Activated CD8-positive, alpha-beta memory T cell treated with anti-CD3 and anti-CD28 coated beads for 48 hours (primary cell): ENCODE results near the gene RBMS2.
"Not testable (repeated sequence)": the region's sequence is repeated elsewhere in the genome, so short reads cannot be mapped to it uniquely, and the experiment has no call there.

Experiments used
- DNase-seq, 3 experiments: peaks; one replicate each; pipeline ENCODE4 v3.0.0-alpha.2; 2020; ENCODE audit warnings: low read depth in 2 of 3, low spot score in 2 of 3

Gene RBMS2

DNA sequence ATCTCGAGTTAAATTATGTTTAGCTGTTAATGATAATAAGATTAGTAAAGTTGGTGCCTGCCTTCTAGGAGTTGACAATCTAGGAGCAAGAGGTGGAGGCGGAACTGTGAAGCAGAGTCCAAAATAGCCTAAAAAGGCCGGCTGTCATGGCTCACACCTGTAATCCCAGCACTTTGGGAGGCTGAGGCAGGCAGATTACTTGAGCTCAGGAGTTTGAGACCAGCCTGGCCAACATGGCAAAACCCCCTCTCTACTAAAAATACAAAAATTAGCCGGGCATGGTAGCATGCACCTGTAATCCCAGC lies 7.7 kb upstream of the RBMS2 start:
- not testable (repeated sequence) for DNase-seq

DNA sequence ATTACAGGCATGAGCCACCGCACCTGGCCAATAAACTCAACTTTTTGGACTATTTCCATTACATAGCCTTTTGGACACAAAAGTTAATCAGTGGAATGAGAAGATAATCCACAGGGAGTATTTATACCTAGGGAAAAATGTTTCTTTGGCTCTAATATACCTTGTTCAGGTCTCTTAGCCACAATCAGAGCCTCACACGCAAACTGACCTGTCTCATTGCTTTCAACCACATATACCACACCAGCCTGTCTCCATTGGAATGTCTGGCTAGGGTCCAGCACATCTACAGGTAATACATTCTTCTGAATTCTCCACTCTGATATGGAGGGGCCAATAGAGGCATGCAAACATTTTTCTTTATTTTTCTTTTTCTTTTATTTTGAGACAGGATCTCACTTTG lies 3.8 kb upstream of the RBMS2 start:
- no peak for DNase-seq

DNA sequence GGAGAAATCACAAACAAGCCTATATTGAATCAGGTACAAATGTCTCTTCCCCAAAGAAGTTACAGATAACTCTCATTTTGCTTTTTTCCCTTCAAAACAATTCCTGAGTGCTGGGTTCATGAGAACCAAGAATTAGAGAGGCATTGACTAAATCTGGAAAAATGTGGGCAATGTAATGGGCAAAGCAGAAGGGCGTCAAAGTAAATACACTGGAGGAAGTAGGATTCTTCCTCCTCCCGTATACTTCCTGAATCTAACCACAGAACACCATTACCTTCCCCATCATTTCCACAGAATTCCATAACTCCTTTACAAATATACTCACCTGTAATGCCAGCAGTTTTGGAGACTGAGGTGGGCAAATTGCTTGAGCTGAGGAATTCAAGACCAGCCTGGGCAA lies 3.0 kb upstream of the RBMS2 start:
- DNase-seq = no peak

DNA sequence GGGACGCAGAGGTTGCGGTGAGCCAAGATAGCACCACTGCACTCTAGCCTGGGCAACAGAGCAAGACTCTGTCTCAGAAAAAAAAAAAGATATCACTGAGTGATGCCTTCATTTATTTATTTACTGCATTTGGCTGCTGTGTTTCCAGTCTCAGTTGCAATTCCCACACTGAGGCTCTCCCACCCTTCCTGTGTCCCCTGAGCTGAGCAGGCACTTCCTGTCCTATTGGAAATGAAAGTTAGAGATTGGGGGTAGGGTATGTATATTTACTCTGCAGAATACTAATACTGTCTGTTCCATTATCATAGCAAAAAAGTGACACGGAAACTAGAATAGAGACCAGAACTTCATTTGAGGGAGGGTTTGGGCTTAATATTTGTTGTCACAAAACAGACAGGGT lies 1.6 kb upstream of the RBMS2 start:
- DNase-seq = no peak

DNA sequence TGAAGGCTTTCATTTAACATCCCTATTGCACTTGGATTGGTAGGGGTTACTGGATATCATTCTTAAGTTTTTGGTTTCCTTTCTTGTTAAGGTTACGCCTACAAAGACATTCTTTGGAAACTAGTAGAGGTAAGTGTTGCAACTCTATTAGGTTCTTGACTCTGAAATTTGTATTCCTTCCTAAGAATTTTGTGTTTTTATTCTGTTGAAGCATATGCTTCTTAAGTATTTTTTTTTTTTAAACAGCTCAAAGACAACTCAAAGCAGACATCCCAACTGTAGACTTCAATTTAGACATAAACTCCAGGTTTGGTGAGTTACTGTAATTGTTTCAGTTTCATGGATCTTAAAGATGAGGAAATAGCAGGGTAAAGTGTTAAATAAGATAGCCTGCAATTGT lies 1.1 kb upstream of the RBMS2 start:
- DNase-seq = no peak

DNA sequence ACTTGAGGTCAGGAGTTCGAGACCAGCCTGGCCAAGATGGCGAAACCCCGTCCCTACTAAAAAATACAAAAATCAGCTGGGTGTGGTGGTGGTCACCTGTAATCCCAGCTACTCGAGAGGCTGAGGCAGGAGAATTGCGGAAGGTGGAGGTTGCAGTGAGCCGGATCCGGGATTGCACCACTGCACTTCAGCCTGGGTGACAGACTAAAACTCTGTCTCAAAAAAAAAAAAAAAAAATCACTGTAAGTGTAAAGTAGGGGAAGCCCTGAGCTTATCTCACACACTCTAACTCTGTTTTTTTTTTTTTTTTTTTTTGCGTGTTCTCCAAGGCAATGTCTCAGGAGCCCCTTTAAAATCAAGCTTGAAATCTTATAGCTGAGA lies 421 bp upstream of the RBMS2 start:
- DNase-seq = no peak

DNA sequence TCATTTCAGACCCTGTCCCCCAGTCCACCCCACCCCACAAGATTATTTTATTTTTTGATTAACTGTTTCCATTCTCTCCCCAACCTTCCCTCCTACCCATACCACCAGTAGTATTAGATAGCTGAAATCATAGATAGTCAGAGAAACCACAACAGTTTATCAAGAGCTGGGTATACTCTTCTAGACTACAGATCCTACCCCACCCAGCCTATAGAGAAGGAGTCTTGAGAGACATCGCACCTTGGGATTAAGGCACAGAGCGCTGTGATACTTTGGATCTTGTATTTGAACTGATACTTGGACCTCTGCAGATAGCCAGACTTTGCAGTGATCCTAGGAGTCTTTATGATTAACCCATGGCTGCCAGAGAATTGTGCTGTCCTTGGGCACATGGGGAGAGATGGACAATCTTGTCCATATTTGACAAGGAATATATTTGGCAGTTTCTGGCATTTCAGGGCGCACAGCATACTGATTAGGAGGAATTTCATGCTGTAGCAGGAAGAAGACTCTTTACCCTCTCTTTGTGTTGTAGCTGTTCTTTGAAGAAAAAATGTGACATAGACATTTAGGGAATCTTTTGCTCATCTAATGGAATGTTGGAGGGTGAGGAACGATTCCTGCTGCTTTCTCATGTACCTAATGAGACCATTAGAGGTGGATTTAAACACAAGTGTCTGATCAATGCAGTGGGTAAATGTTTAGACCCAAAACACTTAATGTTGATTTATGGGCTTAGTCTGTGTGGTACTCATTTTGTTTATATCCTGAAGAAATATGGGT lies 982 bp downstream of the RBMS2 start:
- DNase-seq = no peak

DNA sequence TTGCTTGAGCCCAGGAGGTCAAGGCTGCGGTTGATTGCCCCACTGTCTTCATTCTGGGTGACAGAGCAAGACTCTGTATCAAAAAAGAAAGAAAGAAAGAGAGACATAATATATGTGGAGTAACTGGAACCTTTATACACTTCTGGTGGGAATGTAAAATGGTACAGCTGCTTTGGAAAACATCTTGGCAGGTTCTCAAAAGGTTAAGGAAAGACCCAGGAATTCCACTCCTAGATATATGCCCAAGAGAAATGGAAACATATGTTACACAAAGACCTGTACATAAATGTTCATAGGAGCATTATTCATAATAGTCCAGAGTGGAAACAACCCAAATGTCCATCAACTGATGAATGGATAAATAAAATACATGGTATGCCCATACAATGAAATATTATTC lies 7.2 kb downstream of the RBMS2 start:
- no peak for DNase-seq

DNA sequence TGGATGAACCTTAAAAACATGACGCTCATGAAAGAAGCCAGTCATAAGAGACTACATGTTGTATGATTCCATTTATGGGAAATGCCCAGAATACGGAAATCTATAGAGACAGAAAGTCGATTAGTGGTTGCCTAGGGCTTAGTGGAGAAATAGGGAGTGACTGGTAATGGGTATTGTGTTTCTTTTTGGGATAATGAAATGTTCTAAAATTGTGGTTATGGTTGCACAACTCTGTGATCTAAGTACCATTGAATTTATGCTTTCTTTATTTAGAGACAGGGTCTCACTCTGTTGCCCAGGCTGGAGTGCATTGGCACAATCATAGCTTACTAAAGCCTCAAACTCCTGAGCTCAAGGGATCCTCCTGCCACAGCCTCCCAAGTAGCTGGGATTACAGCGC lies 8.0 kb downstream of the RBMS2 start:
- no peak for DNase-seq

DNA sequence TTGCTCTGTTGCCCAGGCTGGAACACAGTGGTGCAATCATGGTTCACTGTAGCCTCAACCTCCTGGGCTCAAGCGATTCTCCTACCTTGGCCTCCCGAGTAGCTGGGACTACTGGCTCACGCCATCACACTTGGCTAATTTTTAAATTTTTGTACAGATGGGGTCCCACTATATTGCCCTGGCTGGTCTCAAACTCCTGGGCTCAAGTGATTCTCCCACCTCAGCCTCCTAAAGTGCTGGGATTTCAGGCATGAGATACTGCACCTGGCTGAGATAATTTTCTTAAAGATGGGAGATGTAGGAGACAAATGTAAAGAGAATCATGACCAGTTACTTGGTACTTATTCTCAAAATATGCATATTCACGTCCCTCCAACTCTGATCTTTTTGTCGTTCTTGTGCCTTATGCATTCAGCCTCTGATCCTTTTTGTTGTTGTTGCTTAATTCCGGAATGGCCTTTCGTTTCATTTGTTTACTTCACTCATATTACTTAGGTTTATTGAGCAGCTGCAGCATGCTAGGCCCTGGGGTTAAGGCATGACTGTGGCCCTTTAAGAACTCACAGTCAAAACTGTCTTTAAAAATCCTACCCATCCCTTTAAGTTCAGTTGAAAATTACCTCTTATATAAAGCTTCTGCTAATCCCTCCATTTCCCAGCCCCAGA lies 8.9 kb downstream of the RBMS2 start:
- no peak for DNase-seq

DNA sequence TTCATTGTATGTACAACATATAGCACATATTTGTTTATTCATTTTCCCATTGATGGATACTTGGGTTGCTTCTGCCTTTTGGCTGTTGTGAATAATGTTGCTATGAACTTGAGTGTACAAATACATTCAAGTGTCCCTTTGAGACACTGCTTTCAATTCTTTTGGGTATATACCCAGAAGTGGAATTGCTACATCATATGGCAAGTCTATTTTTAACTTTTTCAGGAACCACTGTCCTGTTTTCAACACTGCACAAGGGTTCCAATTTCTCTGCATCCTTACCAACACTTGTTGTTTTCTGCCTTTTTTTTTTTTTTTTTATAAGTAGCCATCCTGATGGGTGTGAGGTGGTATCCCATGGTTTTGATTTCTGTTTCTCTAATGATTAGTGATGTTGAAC lies 15.9 kb downstream of the RBMS2 start:
- DNase-seq = no peak

DNA sequence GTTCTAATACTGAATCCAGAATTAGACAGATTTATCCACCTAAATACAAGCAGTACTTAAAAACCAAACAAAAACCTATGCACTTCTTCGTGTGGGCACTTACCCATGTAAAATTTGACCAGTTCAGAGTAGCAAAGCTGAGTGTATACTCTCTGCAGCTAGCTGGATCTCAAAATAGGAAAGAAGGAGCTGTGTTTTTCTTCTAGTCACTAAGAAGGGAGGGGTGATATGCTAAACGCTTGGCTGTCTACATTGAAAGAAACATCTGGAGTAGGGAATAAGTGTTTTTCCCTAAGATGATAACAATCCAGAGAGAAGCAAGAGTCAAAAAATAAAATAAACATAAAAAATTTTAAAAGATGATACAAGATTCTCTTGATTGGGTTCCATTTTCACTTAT lies 20.0 kb downstream of the RBMS2 start:
- no peak for DNase-seq

DNA sequence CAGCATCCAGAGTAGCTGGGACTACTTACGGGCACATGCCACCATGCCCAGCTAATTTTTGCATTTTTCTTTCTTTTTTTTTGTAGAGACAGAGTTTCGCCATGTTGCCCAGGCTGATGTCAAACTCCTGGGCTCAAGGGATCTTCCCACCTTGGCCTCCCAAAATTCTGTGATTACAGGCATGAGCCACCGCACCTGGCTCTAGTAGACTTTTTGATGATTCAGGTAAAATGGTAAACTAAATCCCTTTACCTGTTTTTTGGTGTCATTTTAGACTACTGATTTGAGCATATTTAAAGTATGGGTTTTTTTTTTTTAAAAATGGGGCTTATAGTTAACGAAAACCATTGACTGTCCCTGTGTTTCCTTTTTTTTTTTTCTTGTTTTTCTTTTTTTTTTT lies 20.5 kb downstream of the RBMS2 start:
- no peak for DNase-seq

DNA sequence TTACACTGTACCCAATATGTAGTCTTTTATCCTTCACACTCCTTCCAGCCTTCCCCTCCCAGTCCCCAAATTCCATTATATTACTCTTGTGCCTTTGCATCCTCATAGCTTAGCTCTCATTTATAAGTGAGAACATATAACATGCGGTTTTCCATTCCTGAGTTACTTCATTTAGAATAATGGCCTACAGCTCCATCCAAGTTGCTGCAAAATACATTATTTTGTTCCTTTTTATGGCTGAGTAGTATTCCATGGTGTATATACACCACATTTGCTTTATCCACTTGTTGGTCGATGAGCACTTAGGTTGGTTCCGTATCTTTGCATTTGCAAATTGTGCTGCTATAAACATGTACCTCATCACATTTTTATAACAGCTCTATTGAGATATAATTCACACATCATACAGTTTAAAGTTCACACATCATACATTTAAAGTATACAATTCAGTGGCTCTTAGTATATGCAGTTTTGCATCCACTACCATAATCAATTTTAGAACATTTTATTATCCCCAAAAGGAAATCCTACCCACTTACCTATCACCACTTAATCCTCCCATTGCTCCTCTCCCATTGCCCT lies 23.5 kb downstream of the RBMS2 start:
- no peak for DNase-seq

DNA sequence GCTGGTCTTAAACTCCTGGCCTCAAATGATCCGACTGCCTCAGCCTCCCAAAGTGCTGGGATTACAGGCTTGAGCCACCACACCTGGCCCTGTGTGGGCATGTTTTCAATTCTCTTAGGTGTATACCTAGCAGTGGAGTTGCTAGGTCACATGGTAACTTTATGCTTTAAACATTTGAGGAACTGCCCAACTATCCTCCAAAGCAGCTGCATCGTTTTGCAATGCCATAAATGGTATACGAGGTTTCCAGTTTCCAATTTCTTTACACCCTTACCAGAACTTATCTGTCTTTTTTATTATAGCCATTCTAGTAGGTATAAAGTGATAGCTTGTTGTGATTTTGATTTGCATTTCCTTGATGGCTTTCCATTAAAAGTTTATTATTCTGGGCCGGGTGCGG lies 25.1 kb downstream of the RBMS2 start:
- no peak for DNase-seq

DNA sequence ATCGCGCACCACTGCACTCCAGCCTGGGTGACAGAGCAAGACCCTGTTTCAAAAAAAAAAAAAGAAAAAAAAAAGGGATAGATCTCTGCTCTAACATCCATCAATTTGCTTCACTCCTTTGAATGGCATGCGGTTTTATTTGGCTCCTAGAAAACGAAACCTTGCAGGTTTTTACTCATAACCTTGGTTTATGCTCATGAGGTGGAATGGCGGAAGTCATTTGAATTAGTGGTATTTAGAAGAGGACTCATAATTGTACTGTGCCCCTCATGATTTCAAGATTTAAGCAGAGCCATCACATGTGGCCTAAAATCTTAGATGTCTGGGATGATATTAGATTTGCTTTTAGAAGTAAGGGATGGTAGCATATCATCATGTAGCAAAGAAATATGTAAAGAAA lies 29.4 kb downstream of the RBMS2 start:
- DNase-seq = no peak

DNA sequence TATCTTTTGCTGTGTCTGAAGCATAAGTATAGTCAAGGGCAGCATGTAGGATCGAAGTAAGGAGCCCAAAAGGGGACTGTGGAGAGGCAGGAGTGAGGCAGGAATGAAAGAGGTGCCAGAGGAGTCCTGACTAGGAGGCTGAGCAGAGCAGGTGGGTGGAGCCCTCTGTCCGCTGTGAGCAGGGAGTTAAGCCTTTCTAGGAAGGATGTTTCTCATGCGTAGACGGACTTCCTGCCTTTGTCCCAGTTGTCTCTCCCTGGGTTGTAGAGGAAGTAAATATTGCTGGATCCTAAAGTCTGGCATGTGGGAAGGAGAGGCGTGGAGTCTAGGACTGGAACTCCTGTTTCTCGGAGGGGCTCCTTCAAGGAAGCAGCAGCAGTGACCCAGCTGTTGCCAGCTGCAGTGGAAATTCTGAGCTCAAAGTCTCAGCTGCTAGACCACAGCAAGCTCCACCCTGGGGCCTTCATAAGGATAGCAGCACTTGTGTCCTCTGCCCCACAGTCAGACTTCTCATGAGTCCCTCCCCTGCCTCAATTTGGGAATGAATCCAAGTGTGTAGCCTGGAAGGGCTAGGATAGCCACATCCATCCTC lies 44.0 kb downstream of the RBMS2 start:
- DNase-seq = no peak

DNA sequence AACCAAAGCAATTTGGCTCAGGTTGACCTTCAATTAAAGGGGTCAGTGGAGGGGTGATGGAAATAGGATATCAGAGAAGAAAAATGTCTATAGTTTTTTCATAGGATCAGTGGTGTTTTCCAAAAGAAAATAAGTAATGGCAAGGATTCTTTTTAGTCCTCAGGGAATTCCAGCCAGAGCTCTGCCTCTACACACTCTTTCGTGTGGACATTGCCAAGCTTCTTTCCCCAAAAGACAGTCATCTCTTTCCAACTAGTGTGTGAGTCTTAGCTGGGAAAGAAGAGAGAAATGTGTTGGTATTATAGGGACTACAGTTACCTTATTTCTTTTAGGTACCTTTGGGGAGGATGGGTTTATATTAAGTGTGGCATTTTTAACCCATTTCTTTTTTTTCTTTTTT lies 46.5 kb downstream of the RBMS2 start:
- no peak for DNase-seq

DNA sequence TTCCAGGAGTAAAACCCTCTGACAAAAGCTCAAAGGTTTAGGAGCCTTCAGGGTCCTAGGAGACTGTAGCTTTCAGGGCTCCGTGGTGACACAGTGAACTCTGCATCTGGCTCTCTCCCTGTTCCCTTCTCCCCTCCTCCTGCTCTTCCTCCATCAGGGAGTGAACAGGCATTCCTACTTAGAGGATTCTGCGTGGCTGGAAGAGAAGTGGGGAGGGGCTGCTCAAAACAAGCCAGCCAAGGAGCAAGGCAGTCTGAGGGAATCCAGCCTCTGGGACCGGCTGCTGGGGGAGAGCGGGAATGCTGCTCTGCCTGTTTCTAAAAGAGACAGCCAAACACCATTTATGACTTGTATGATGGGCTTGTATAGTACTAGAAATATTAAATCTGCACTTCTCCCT lies 49.5 kb downstream of the RBMS2 start:
- no peak for DNase-seq

DNA sequence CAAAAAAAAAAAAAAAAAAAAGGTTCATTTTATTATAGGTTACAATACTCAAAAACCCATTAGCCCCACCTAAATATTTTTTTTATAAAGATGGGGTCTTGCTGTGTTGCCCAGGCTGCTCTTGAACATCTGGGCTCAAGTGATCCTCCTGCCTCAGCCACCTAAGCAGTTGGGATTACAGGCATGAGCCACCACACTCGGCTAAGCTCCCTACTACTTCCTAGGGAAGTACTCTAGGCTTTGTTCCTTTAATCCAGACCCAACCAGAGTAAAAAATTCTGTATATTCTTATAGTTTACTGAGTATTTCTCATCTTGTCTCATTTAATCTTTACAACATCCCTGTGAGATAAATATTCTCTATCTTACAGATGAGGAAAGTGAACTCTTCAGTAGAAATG lies 50.7 kb downstream of the RBMS2 start:
- no peak for DNase-seq

DNA sequence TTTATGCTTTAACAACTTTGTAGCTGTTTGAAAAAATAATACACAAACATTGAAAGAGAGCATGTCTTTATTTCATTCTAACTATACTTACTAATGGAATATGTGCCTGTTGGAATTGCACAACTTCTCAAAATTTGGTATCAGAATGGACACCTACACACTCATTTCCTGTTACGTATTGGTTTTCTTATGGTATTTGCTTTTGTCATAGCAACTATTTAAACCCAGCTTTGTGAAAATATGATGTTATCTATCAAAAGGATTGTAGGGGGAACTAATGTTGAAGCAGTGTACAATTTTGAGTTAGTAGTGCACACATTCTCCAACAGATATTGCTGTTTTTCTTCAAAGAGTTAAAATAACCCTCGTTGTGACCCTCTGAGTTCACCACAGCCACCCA lies 52.6 kb downstream of the RBMS2 start:
- no peak for DNase-seq

DNA sequence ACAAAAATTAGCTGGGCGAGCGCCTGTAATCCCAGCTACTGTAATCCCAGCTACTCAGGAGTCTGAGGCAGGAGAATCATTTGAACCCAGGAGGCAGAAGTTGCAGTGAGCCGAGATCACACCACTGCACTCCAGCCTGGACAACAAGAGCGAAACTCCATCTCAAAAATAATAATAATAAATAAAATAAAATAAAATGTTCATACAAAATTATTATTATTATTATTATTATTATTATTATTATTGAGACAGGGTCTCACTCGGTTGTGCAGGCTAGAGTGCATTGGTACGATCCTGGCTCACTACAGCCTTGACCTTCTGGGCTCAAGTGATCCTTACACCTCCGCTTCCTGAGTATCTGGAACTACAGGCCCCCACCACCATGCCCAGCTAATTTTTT lies 55.6 kb downstream of the RBMS2 start:
- DNase-seq = not testable (repeated sequence)
